Brain pericyte (primary cell): ENCODE data around the gene NCCRP1.
"Not testable (repeated sequence)": the region's sequence is repeated elsewhere in the genome, so short reads cannot be mapped to it uniquely, and the experiment has no call there.

Experiments
- DNase-seq: peaks from one replicate; pipeline ENCODE4 v3.0.0-alpha.2; 2012; ENCODE audit warnings: low read depth, low spot score

Gene NCCRP1

DNA sequence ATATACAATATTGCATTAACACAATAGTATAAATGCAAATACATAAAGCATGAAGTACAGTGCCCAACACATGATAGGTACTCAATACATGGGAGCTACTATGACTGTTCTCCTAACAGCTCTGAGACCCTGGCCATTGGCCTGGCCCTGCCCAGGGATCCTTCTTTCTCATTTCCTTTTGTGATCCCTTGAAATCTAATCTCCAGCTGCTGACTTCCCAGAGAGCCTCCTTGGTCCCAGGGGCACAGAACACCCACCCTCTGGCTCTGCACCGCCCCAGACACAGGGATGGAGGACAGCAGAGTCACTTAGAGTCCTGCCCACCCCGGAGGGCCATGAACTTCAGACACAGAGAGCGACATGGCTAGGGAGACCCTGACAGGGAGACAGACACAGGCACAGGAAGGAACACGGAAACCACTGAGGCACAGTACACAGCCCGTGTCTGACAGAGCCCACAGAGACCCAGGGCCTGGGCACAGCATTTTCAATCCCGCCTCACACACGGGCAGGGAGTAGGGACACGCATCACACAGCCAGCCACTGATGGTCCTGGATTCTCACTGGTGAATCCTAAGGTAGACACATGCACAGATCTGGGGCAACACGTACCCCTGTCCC lies 11.5 kb downstream of the NCCRP1 start:
- DNase-seq: no peak

DNA sequence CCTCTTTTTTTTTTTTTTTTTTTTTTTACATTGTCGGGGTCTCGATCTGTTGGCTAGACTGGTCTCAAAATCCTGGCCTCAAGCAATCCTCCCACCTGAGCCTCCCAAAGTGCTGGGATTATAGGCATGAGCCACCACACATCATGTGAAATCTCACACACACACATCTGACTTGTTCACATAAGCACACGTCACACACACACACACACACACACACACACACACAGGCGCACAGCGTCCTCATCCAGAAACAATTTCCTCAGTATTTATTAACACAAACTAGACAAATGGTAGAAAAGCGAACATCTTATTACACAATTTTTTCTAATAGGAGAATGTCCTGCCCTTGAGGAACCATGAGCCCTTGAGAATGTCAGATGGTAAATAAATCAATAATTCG lies 12.4 kb downstream of the NCCRP1 start:
- no peak for DNase-seq

DNA sequence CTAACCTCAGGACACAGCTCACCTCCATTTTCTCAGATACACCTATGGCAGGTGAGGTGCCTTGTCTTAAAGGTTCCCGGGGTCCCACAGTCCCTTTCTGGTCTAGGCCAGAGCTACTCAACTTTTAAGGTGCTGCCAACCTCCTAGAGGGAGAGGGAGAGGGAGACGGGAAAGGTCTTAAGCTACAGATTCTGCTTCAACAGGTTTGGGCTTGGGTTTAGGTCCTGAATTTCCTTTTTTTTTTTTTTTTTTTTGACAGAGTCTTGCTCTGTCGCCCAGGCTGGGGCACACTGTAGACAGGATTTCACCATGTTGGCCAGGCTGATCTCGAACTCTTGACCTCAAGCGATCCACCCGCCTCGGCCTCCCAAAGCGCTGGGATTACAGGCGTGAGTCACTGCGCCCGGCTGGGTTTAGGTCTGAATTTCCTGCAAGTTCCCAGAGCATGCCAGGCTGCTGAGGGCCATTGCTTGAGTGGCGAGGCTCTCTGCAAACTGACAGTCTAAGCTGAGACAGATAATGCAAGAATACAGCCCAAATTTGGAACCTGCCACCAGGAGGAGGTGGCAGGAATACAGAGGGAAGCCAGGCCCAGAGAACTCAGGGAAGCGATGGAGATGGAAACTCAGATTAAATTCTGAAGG lies 15.1 kb downstream of the NCCRP1 start:
- DNase-seq: no peak

- no peak for DNase-seq
Observed at GRCh38 chr19:39212375-39212742, 15.6 kb downstream of the NCCRP1 start.

DNA sequence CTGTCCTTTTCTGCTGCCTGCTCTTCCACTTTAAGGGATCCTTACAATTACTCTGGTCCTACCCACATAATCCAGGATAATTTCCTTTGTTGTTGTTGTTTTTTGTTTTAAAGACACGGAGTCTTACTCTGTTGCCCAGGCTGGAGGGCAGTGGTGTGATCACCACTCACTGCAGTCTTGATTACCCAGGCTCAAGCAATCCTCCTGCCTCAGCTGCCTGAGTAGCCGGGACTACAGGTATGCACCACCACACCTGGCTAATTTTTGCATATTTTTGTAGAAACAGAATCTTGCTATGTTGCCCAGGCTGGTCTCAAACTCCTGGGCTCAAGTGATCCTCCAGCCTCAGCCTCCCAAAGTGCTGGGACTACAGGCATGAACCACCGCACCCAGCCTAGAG lies 18.6 kb downstream of the NCCRP1 start:
- not testable (repeated sequence) for DNase-seq

DNA sequence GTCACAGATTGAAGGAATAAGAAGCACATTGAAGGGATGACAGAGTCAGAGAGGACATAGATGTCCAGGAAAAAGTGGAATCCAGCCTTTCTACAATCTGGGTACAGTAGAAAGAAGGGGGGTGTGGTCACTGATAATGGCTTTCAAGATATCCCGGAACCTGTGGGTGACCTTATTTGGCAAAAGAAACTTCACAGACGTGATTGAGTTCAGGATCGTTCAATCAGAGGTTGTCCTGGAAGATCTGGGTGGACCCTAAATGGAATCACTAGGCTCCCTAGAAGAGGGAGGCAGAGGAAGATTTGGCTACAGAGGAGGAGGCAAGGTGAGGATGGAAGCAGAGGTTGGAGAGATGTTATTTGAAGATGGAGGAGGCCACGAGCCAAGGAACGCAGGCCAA lies 20.3 kb downstream of the NCCRP1 start:
- no peak for DNase-seq

DNA sequence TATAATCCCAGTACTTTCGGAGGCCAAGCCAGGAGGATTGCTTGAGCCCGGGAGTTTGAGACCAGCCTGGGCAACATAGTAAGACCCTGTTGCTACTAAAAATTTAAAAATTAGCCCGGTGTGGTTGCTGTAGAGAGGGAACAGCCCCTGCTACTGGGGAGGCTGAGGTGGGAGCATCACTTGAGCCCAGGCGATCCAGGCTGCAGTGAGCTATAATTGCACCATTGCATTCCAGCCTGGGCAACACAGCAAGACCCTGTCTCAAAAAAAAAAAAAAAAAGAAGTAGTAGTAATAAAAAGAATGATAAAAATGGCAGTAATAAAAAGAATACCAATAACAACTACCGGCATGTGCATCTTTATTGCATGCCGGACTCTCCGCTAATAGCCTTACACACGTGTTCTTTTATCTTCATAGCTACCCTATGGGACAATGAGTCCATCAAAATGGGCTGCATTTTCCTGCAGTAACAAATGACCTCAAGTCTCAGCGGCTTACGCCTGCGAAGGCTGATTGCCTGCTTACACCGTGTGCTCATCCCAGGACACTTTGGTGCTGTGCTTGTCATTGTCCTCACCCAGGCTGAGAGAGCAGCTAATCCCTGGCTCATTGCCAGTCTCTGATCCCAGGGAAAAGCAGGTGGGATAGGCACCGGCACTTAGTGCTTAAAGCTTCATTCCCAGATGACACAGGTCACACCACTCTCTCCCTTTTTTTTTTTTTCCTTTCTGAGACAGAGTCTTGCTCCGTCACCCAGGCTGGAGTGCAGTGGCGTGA lies 21.7 kb downstream of the NCCRP1 start:
- no peak for DNase-seq

- DNase-seq: not testable (repeated sequence)
Observed at GRCh38 chr19:39219108-39219507, 22.3 kb downstream of the NCCRP1 start.

DNA sequence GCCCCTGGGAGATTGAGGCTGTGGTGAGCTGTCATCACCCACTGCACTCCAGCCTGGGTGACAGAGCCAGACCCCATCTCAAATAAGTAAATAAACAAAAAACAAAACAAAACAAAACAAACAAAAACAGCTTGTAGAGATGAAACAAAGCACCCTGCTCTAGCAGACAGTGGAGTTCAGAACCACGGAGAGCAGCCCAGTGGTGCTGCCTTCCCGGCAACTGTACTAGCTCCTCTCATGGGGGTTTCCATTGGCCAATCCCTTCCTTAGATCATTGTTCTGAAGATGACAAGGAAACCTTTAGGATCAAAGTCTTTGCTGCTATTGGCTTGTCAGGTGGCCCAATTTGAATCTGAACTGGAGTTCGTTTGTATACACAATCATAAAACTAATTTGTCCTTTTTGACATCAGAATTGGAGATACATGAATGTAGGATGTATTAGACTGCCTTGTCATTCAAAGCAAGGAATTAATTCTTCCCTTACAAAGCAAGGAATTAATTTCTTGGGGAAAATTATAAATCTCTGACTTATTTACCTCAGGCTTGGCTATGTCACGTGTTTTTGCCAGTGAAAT lies 27.0 kb downstream of the NCCRP1 start:
- DNase-seq: no peak

GRCh38 chr19:39224910-39225309 lies 28.1 kb downstream of the NCCRP1 start:
- no peak for DNase-seq

DNA sequence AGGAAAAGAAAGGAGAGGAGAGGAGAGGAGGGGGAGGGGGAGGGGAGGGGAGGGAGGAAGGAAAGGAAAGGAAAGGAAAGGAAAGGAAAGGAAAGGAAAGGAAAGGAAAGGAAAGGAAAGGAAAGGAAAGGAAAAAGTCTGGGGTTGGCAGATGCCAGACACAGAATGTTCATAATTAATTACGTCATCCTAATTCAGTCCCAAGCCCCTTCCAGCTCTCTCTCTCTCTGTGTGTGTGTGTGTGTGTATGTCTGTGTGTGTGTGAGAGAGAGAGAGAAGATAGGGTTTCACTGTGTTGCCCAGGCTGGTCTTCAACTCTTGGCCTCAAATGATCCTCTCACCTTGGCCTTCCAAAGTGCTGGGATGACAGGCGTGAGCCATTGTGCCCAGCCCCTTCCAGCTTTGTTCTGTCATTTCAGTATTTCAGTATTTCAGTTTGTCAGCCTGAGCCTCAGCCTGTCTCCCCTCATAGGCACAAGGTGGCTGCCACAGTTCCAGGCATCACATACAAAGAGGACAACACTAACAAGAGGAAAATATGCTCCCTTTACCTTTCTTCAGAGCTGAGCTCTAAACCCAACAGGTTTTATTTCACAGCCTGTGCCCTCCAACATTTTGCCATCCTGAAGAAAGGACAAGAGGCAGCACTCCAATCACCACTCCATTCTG lies 33.5 kb downstream of the NCCRP1 start:
- no peak for DNase-seq

DNA sequence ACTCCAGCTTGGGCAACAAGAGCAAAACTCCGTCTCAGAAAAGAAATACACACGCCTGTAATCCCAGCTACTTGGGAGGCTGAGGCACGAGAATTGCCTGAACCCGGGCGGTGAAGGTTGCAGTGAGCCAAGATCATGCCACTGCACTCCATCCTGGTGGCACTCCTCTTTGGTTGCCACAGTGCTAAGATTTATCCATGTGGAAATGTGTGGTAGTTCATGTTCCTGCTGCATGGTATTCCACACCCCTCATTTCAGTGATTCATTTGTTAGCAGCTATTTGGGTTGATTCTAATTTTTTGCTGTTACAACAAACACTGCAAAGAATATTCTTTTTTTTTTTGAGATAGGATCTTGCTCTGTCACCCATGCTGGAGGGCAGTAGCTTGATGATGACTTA lies 35.9 kb downstream of the NCCRP1 start:
- DNase-seq: no peak

DNA sequence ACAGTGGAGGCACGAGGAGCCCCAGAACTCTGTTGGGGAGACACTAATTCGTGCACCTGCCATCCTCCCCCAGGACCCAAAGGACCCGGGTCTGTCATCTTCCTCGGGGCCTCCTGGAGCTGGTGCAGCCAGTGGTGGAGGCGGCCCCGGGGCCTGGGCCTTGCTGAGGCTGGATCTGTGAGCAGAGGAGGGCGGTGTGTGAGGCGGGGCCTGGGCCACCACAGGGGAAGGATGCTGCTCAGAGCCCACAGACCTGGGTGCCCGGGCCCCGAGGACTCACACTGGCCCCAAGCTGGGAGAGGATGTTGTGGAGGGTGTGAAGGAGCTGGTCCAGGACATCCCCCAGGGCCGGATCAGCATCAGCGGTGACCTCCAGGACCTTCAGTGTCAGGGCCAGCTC lies 39.8 kb downstream of the NCCRP1 start:
- DNase-seq: no peak

- DNase-seq: no peak
Observed at GRCh38 chr19:39237200-39238184, 40.7 kb downstream of the NCCRP1 start.

GRCh38 chr19:39238209-39238608 lies 41.4 kb downstream of the NCCRP1 start:
- no peak for DNase-seq

DNA sequence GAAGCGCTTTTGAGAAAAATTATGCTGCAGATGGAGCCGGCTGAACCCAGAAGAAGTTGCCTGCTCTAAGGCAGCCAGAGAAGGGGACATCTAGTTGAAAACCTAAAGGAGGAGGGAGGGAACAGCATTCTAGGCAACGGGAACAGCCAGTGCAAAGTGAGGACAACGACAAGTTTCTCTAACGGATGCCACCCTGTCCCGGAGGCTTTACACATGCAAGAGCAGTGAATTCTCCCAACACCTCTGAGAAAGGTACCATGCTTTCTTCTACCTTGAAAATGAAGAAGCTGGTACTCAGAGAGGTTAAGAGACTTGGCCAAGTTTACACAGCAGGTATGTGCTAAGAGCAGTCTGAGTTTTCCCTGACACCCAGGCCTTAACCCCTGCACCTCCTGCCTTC lies 42.2 kb downstream of the NCCRP1 start:
- DNase-seq: no peak

DNA sequence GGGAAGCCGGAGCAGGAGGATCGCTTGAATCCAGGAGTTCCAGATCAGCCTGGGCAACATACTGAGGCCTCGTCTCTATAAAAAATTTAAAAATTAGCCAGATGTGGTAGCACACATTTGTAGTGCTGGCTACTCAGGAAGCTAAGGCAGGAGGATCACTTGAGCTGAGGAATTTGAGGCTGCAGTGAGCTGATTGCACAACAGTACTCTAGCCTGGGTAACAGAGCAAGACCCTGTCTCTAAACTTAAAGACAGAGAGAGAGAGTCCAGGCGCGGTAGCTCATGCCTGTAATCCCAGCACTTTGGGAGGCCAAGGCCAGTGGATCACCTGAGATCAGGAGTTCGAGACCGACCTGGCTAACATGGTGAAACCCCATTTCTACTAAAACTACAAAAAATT lies 43.7 kb downstream of the NCCRP1 start:
- DNase-seq: no peak

- not testable (repeated sequence) for DNase-seq
Observed at GRCh38 chr19:39243741-39244140, 47.0 kb downstream of the NCCRP1 start.

DNA sequence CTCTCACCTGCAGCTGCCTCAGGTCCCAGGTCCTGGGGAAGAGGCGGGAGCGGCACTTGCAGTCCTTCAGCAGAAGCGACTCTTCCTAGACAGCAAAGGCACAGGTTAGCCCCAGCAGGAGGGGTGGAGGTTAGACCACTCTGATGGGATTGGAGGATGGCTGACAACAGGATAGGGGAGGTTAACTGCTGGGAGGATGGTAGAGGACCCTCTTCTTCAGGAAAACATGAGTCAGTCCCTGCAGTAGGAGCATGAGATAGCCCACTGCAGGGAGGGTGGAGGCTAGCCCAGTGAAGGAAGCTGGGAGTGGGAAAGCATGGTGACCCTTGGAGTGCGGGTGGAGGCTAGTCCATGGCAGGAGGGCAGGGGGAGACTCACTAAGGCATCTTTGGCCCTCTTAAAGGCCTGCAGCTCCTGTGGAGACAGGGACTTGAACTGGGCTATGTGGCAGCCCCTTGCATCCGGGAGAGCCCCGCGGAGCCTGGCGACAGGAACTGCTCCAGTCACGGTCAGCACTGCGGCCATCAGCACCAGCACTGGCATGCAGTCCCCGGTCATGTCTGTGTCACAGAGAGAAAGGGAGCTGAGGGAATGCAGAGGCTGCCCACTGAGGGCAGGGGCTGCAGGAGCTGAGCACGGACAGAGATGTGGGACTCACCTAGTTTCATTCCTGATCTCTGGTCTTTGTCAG lies 47.8 kb downstream of the NCCRP1 start, which contains the start of gene IFNL3:
IFNL3 (minus strand) TSS at position 597 of the 691 bp plus-strand sequence; CDS start at position 558, 39 bp downstream.
- not testable (repeated sequence) for DNase-seq

DNA sequence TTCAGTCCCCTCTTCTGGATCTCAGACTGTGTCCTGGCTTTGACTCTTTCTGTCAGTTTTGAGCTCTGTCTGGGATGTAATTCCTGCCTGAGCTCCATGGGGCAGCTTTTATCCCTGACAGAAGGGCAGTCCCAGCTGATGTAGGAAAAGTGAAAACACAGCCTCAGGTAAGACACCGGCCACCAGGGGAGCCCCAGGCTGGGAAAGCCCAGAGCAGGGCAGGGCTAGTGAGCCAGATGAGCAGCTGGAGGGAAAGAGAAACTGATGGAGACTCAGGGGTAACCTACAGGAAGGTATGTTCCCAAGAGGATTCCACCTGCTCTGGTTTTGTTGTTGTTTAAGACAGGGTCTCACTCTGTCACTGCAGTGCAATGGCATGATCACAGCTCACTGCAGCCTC lies 48.4 kb downstream of the NCCRP1 start:
- not testable (repeated sequence) for DNase-seq
